Measurements from ENCODE around the gene MRPS33. TPM values are rescaled to one million over a fixed set of nuclear protein-coding genes. Genes with fewer than 3 reads are reported as not detected.

The MRPS33 gene
- total RNA-seq (2022; extraction: Qiagen RNA extraction) = 93.7 to 137 TPM (median 95.9 TPM) in 5 replicates

GRCh38 chr7:141014524-141015395 is at the start of gene MRPS33:
Gene MRPS33, minus strand, starts transcription at chr7:141014952. Its CDS starts 4,319 bp downstream, at chr7:141010633.

Other genes with a start within 250 kb of the MRPS33 start
- 3.6 to 9.0 TPM (median 6.8 TPM) in 5 replicates for gene BRAF, start 90.0 kb downstream of the MRPS33 start, total RNA-seq (2022; extraction: Qiagen RNA extraction)
- gene TMEM178B, start 59.1 kb upstream of the MRPS33 start, total RNA-seq (2022; extraction: Qiagen RNA extraction) = 1.3 to 2.0 TPM (median 1.7 TPM) in 5 replicates